Measurements from ENCODE around the gene CABP2. TPM values are rescaled to one million over a fixed set of nuclear protein-coding genes. Genes with fewer than 3 reads are reported as not detected.
"Not testable (repeated sequence)": the region's sequence is repeated elsewhere in the genome, so short reads cannot be mapped to it uniquely, and the experiment has no call there.

CABP2 gene
- total RNA-seq, result not detected
- polyA plus RNA-seq, result not detected

DNA sequence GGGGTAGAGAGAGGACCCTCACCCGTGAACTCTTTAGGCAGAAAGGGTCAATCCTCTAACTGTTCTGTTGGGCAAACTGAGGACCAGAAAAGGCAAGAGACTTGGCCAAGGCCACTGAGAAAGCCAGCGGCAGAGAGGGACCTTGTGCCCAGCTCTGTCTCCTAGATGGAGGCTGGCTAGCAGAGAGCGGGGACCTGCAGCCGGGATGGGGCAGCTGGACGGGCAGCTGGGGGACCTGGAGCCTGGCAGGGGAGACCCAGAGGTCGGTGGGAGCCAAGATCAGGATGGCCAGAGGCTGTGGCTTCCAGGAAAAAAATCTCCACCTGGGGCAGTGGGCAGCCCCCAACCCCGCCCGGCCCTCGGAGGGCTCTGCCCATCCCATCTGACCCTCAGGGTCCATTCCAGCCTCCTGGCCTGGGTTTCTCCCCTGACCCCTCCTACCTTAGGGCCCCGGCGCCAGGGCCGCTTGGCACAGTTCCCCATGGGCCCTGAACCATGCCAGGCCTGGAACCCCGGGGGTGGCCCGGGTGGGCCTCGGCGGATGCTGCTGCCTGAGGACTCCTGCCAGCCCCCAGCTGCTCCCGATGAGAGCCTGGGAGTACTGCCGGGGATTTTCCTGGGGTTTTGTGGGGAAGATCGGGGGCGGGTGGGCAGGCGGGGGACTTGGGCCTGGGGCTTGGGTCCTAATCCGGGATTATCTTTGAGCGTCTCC lies at the start of gene CABP2:
CABP2 (minus strand) TSS at position 603 of the 712 bp plus-strand sequence; CDS start at position 483, 120 bp downstream.
- no peaks in the 10 kb centered on the region for H3K36me3 ChIP-seq (ENCODE audit: insufficient read depth)
- no peaks in the 10 kb centered on the region for H3K4me1 ChIP-seq (ENCODE audit: insufficient read depth)
- no peak within 1 kb of the TSS for H3K27ac ChIP-seq (ENCODE audit: low read depth)
- DNase-seq (ENCODE audit: extremely low spot score), result no peak
- 72% methylated on average over 23 of the region's 23 CpGs for WGBS
- H3K4me3 ChIP-seq (ENCODE audit: low read depth, low read length), result no peak within 1 kb of the TSS

GRCh38 chr11:67572747-67573419 lies 49.6 kb upstream of the CABP2 start:
- no peaks in the 10 kb centered on the region for H3K4me1 ChIP-seq (ENCODE audit: insufficient read depth)
- H3K36me3 ChIP-seq (ENCODE audit: insufficient read depth), result no peaks in the 10 kb centered on the region
- 59% methylated on average over 21 of the region's 21 CpGs for WGBS
- no peak for DNase-seq (ENCODE audit: extremely low spot score)
- no peak overlapping the region for H3K27ac ChIP-seq (ENCODE audit: low read depth)
- no peak overlapping the region for H3K4me3 ChIP-seq (ENCODE audit: low read depth, low read length)

- H3K36me3 ChIP-seq (ENCODE audit: insufficient read depth), result no peaks in the 10 kb centered on the region
- H3K4me1 ChIP-seq (ENCODE audit: insufficient read depth), result no peaks in the 10 kb centered on the region
- 10% methylated on average over 5 of the region's 5 CpGs for WGBS
- no peak overlapping the region for H3K4me3 ChIP-seq (ENCODE audit: low read depth, low read length)
- H3K27ac ChIP-seq (ENCODE audit: low read depth), result no peak overlapping the region
- DNase-seq (ENCODE audit: extremely low spot score), result no peak
Observed at GRCh38 chr11:67572305-67572704, 49.1 kb upstream of the CABP2 start.

DNA sequence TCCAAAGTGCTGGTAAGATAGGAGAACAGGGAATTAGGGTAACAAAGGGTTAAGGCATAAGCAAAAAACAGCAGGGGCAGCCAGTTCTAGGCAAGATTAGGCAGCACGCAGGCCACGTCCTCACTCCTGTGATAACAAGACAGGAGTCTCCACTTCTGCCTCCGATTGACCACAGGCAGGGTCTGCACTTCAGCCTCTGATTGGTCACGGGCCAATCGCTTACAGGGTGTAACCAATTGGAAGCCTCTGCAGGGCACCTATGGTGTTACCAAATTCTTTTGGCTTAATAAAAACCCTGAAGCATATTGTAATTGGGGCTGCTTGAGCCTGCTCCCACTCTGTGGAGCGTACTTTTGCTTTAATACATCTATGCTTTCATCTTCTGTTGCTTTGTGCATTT lies 48.2 kb upstream of the CABP2 start:
- Histone ChIP-seq H3K27ac (ENCODE audit: low read depth) (no peak overlapping the region), H3K4me1 (ENCODE audit: insufficient read depth) (no peaks in the 10 kb centered on the region), H3K36me3 (ENCODE audit: insufficient read depth) (no peaks in the 10 kb centered on the region), H3K4me3 (ENCODE audit: low read depth, low read length) (no peak overlapping the region)
- 55% methylated on average over 6 of the region's 6 CpGs for WGBS
- DNase-seq (ENCODE audit: extremely low spot score), result no peak

GRCh38 chr11:67564230-67564629 lies 41.0 kb upstream of the CABP2 start:
- no peak for DNase-seq (ENCODE audit: extremely low spot score)
- no peaks in the 10 kb centered on the region for H3K36me3 ChIP-seq (ENCODE audit: insufficient read depth)
- H3K27ac ChIP-seq (ENCODE audit: low read depth), result no peak overlapping the region
- H3K4me1 ChIP-seq (ENCODE audit: insufficient read depth), result no peaks in the 10 kb centered on the region
- H3K4me3 ChIP-seq (ENCODE audit: low read depth, low read length), result no peak overlapping the region
- 88% methylated on average over 4 of the region's 4 CpGs for WGBS

GRCh38 chr11:67563705-67564114 lies 40.5 kb upstream of the CABP2 start:
- DNase-seq (ENCODE audit: extremely low spot score); H3K4me1 ChIP-seq (ENCODE audit: insufficient read depth); H3K36me3 ChIP-seq (ENCODE audit: insufficient read depth); H3K27ac ChIP-seq (ENCODE audit: low read depth); H3K4me3 ChIP-seq (ENCODE audit: low read depth, low read length): not testable (repeated sequence)
- WGBS, result 28% methylated on average over 11 of the region's 11 CpGs

- 63% methylated on average over 10 of the region's 10 CpGs for WGBS
- Histone ChIP-seq H3K36me3 (ENCODE audit: insufficient read depth) (no peaks in the 10 kb centered on the region), H3K27ac (ENCODE audit: low read depth) (no peak overlapping the region), H3K4me3 (ENCODE audit: low read depth, low read length) (no peak overlapping the region), H3K4me1 (ENCODE audit: insufficient read depth) (no peaks in the 10 kb centered on the region)
- no peak for DNase-seq (ENCODE audit: extremely low spot score)
Observed at GRCh38 chr11:67562963-67563704, 39.9 kb upstream of the CABP2 start.

DNA sequence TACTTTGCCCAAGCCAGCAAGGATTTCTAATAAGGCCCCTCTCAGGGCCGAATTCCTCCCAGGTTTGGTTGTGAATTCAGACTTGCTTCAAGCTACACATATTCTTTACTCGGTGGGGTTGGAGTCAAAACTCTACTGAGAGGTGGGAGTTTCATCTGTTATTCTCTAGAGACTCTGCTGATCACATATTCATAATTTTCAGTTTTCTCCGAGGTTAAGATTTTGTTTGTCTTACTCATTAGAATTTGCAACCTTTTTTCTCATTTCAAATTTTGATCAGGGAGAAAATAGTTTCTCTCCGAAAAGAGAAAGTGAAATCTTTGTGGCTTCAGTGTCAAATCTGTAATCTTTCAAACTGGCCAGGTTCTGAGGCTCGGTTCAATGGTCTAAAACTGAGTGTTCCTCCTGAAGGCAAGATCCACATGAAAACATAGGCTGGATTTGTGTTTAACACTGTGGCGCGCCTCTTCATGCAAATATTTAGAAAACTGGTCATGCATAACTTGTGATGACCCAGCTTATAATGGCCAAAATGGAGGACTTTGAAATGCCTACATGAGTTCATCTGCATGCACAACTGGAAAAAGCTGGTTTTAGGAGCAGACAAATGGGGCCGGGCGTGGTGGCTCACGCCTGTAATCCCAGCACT lies 38.8 kb upstream of the CABP2 start:
- WGBS, result 79% methylated on average over 10 of the region's 10 CpGs

GRCh38 chr11:67558084-67558772 lies 35.0 kb upstream of the CABP2 start:
- Histone ChIP-seq H3K27ac (ENCODE audit: low read depth) (no peak overlapping the region), H3K36me3 (ENCODE audit: insufficient read depth) (no peaks in the 10 kb centered on the region), H3K4me3 (ENCODE audit: low read depth, low read length) (no peak overlapping the region), H3K4me1 (ENCODE audit: insufficient read depth) (no peaks in the 10 kb centered on the region)
- DNase-seq (ENCODE audit: extremely low spot score), result no peak
- 41% methylated on average over 19 of the region's 19 CpGs for WGBS

More for the DNA sequence above, 38.8 kb upstream of the CABP2 start:
- H3K27ac ChIP-seq (ENCODE audit: low read depth), result no peak overlapping the region
- no peak for DNase-seq (ENCODE audit: extremely low spot score)
- no peak overlapping the region for H3K4me3 ChIP-seq (ENCODE audit: low read depth, low read length)
- H3K4me1 ChIP-seq (ENCODE audit: insufficient read depth), result no peaks in the 10 kb centered on the region
- no peaks in the 10 kb centered on the region for H3K36me3 ChIP-seq (ENCODE audit: insufficient read depth)

GRCh38 chr11:67556244-67556643 lies 33.0 kb upstream of the CABP2 start:
- DNase-seq (ENCODE audit: extremely low spot score), result no peak
- Histone ChIP-seq H3K4me1 (ENCODE audit: insufficient read depth) (no peaks in the 10 kb centered on the region), H3K36me3 (ENCODE audit: insufficient read depth) (no peaks in the 10 kb centered on the region), H3K4me3 (ENCODE audit: low read depth, low read length) (no peak overlapping the region), H3K27ac (ENCODE audit: low read depth) (no peak overlapping the region)
- 66% methylated on average over 3 of the region's 3 CpGs for WGBS

GRCh38 chr11:67551697-67552096 lies 28.5 kb upstream of the CABP2 start:
- H3K27ac ChIP-seq (ENCODE audit: low read depth); H3K4me3 ChIP-seq (ENCODE audit: low read depth, low read length); H3K36me3 ChIP-seq (ENCODE audit: insufficient read depth); DNase-seq (ENCODE audit: extremely low spot score); H3K4me1 ChIP-seq (ENCODE audit: insufficient read depth): not testable (repeated sequence)

- Histone ChIP-seq H3K27ac (ENCODE audit: low read depth) (no peak overlapping the region), H3K4me3 (ENCODE audit: low read depth, low read length) (no peak overlapping the region), H3K36me3 (ENCODE audit: insufficient read depth) (no peaks in the 10 kb centered on the region), H3K4me1 (ENCODE audit: insufficient read depth) (no peaks in the 10 kb centered on the region)
- no peak for DNase-seq (ENCODE audit: extremely low spot score)
Observed at GRCh38 chr11:67551127-67551526, 27.9 kb upstream of the CABP2 start.

GRCh38 chr11:67548555-67549110 lies 25.4 kb upstream of the CABP2 start:
- Histone ChIP-seq H3K4me3 (ENCODE audit: low read depth, low read length) (no peak overlapping the region), H3K27ac (ENCODE audit: low read depth) (no peak overlapping the region), H3K36me3 (ENCODE audit: insufficient read depth) (no peaks in the 10 kb centered on the region), H3K4me1 (ENCODE audit: insufficient read depth) (no peaks in the 10 kb centered on the region)
- 89% methylated on average over 9 of the region's 9 CpGs for WGBS
- no peak for DNase-seq (ENCODE audit: extremely low spot score)

Data from urinary bladder (tissue), 4 donors.